OCI-LY7 (cell line): ENCODE measurements around the gene PLSCR5.

Source experiments
- EZH2phosphoT487 ChIP-seq: fragments of 200-600 bp; sonication (generic); IDR thresholded peaks from 2 replicates; pipeline ENCODE4 v1.6.1; 2018; ENCODE audit warnings: low read depth, borderline replicate concordance, mild to moderate bottlenecking, mixed run types, antibody characterized with exemption, low read length, moderate library complexity, mixed read lengths
- TF ChIP-seq, protein P1 (sequence below): fragments of 200-600 bp; sonication (generic); conservative IDR thresholded peaks from 2 replicates; pipeline ENCODE4 v1.5.1; 2014; ENCODE audit warnings: mild to moderate bottlenecking, antibody characterized with exemption, low read length, moderate library complexity, mixed read lengths

DNA sequence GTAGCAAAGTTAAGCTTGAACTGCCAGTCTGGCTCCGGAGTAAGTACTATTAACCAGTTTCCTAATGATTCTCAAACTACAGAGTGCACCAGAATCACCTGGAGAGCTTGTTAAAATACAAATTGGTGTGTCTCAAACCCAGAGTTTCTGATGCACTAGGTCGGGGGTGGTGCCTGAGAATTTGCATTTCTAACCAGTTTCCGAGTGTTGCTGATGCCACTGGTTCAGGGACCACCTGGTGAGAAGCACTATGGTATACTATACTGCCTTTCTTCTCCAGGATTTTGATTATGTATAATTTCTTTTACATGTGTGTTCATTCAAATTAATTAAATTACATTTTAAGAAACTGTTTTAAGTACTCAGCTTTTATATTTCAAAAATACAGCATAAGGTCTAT, 48.8 kb upstream of the PLSCR5 start:
- TF ChIP-seq, protein P1, sequence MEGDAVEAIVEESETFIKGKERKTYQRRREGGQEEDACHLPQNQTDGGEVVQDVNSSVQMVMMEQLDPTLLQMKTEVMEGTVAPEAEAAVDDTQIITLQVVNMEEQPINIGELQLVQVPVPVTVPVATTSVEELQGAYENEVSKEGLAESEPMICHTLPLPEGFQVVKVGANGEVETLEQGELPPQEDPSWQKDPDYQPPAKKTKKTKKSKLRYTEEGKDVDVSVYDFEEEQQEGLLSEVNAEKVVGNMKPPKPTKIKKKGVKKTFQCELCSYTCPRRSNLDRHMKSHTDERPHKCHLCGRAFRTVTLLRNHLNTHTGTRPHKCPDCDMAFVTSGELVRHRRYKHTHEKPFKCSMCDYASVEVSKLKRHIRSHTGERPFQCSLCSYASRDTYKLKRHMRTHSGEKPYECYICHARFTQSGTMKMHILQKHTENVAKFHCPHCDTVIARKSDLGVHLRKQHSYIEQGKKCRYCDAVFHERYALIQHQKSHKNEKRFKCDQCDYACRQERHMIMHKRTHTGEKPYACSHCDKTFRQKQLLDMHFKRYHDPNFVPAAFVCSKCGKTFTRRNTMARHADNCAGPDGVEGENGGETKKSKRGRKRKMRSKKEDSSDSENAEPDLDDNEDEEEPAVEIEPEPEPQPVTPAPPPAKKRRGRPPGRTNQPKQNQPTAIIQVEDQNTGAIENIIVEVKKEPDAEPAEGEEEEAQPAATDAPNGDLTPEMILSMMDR: no peak
- no peak for TF ChIP-seq EZH2phosphoT487
